ENCODE results near the gene NRXN3.

- no peak for TF ChIP-seq CTCF (IDR thresholded peaks at IDR 0.05; ENCODE audit: insufficient read depth, low read length, poor library complexity, severe bottlenecking)
- no peak for TF ChIP-seq EZH2phosphoT487 (conservative IDR thresholded peaks at IDR 0.05; ENCODE audit: low read length)
Measured at GRCh38 chr14:79580906-79581305, 1410.7 kb downstream of the NRXN3 start.
